Mucosa of rectum (tissue), 2 donors: ENCODE data around the gene CFP.

Source experiments
- H3K27ac ChIP-seq, 2 donors: one replicate each; pipeline ENCODE4 v1.7.0; 2013; ENCODE audit warnings: inconsistent platforms in 2 of 2, low read depth in 2 of 2, low read length in 2 of 2
- H3K27me3 ChIP-seq, 2 donors: one replicate each; pipeline ENCODE4 v1.7.0; 2013; ENCODE audit warnings: low read length in 2 of 2; ENCODE audit not compliant: control insufficient read depth in 2 of 2, insufficient read depth in 2 of 2
- H3K36me3 ChIP-seq, 2 donors: one replicate each; pipeline ENCODE4 v1.7.0; 2013; ENCODE audit warnings: low read length in 2 of 2; ENCODE audit not compliant: control insufficient read depth in 2 of 2, insufficient read depth in 2 of 2
- H3K4me1 ChIP-seq, 2 donors: one replicate each; pipeline ENCODE4 v1.7.0; 2013; ENCODE audit warnings: low read length in 2 of 2, mild to moderate bottlenecking in 1 of 2; ENCODE audit not compliant: control insufficient read depth in 2 of 2, insufficient read depth in 2 of 2
- H3K4me3 ChIP-seq, 2 donors: one replicate each; pipeline ENCODE4 v1.7.0; 2013; ENCODE audit warnings: low read length in 2 of 2
- H3K9ac ChIP-seq, 2 donors: one replicate each; pipeline ENCODE4 v1.7.0; 2013; ENCODE audit warnings: low read length in 2 of 2, low read depth in 1 of 2, mild to moderate bottlenecking in 1 of 2
- H3K9me3 ChIP-seq, 2 donors: one replicate each; pipeline ENCODE4 v1.7.0; 2013; ENCODE audit warnings: low read length in 2 of 2; ENCODE audit not compliant: control insufficient read depth in 2 of 2
- donor health status: healthy.
- donor health status: Normal muscosa, but diverticular disease.

CFP gene

GRCh38 chrX:47621851-47622250 is 7.9 kb downstream of the CFP start:
- Histone ChIP-seq H3K9ac (no peak overlapping the region), H3K9me3 (no peaks in the 10 kb centered on the region), H3K27ac (no peak overlapping the region), H3K27me3 (peaks cover 5 to 7% of the 10 kb centered on the region in 2 donors), H3K4me3 (no peak overlapping the region), H3K36me3 (no peaks in the 10 kb centered on the region), H3K4me1 (no peaks in the 10 kb centered on the region)

GRCh38 chrX:47620303-47620685 is 9.4 kb downstream of the CFP start:
- H3K4me1 ChIP-seq = no peaks in the 10 kb centered on the region
- no peak overlapping the region for H3K27ac ChIP-seq

GRCh38 chrX:47619486-47620302 is 10.0 kb downstream of the CFP start, which contains the start of gene SYN1:
SYN1 (minus strand) TSS chrX:47619857; CDS start chrX:47619728, 129 bp downstream.
- no peak within 1 kb of the TSS for H3K4me3 ChIP-seq
- no peaks in the 10 kb centered on the region for H3K36me3 ChIP-seq
- no peak within 1 kb of the TSS for H3K9ac ChIP-seq
- no peak within 1 kb of the TSS for H3K27ac ChIP-seq
- no peaks in the 10 kb centered on the region for H3K9me3 ChIP-seq
- H3K27me3 ChIP-seq = peaks cover 7 to 10% of the 10 kb centered on the region in 2 donors
- no peaks in the 10 kb centered on the region for H3K4me1 ChIP-seq

More at GRCh38 chrX:47620303-47620685, 9.4 kb downstream of the CFP start:
- Histone ChIP-seq H3K4me3 (no peak overlapping the region), H3K27me3 (peaks cover 7 to 10% of the 10 kb centered on the region in 2 donors), H3K9ac (no peak overlapping the region), H3K36me3 (no peaks in the 10 kb centered on the region), H3K9me3 (no peaks in the 10 kb centered on the region)

- Histone ChIP-seq H3K4me1 (no peaks in the 10 kb centered on the region), H3K36me3 (no peaks in the 10 kb centered on the region), H3K9me3 (no peaks in the 10 kb centered on the region), H3K27me3 (peaks cover 7 to 15% of the 10 kb centered on the region in 2 donors), H3K4me3 (no peak overlapping the region), H3K9ac (no peak overlapping the region), H3K27ac (no peak overlapping the region)
Measured at GRCh38 chrX:47618923-47619485, 10.7 kb downstream of the CFP start.

- no peak overlapping the region for H3K27ac ChIP-seq
Measured at GRCh38 chrX:47614618-47615017, 15.1 kb downstream of the CFP start.

GRCh38 chrX:47613082-47613481 is 16.6 kb downstream of the CFP start:
- Histone ChIP-seq H3K4me1 (no peaks in the 10 kb centered on the region), H3K27me3 (peaks cover 7 to 14% of the 10 kb centered on the region in 2 donors), H3K4me3 (no peak overlapping the region), H3K27ac (no peak overlapping the region), H3K9me3 (no peaks in the 10 kb centered on the region), H3K9ac (no peak overlapping the region), H3K36me3 (no peaks in the 10 kb centered on the region)

More at GRCh38 chrX:47614618-47615017, 15.1 kb downstream of the CFP start:
- Histone ChIP-seq H3K9me3 (no peaks in the 10 kb centered on the region), H3K4me1 (no peaks in the 10 kb centered on the region), H3K36me3 (no peaks in the 10 kb centered on the region), H3K9ac (no peak overlapping the region), H3K4me3 (no peak overlapping the region), H3K27me3 (peaks cover 9 to 14% of the 10 kb centered on the region in 2 donors)

- Histone ChIP-seq H3K27ac (no peak overlapping the region), H3K36me3 (no peaks in the 10 kb centered on the region), H3K4me1 (no peaks in the 10 kb centered on the region), H3K9ac (no peak overlapping the region), H3K27me3 (peaks cover 4 to 14% of the 10 kb centered on the region in 2 donors), H3K4me3 (no peak overlapping the region), H3K9me3 (no peaks in the 10 kb centered on the region)
Measured at GRCh38 chrX:47612418-47612817, 17.3 kb downstream of the CFP start.

GRCh38 chrX:47611926-47612325 is 17.8 kb downstream of the CFP start:
- H3K4me1 ChIP-seq = no peaks in the 10 kb centered on the region
- H3K27me3 ChIP-seq = peaks cover 4 to 13% of the 10 kb centered on the region in 2 donors
- H3K27ac ChIP-seq = no peak overlapping the region
- no peak overlapping the region for H3K9ac ChIP-seq
- H3K9me3 ChIP-seq = no peaks in the 10 kb centered on the region
- no peaks in the 10 kb centered on the region for H3K36me3 ChIP-seq
- H3K4me3 ChIP-seq = no peak overlapping the region

- Histone ChIP-seq H3K27me3 (peaks cover 4 to 10% of the 10 kb centered on the region in 2 donors), H3K9me3 (no peaks in the 10 kb centered on the region), H3K9ac (no peak overlapping the region), H3K4me3 (no peak overlapping the region), H3K4me1 (no peaks in the 10 kb centered on the region), H3K27ac (no peak overlapping the region), H3K36me3 (no peaks in the 10 kb centered on the region)
Measured at GRCh38 chrX:47611489-47611888, 18.2 kb downstream of the CFP start.

- no peak overlapping the region for H3K4me3 ChIP-seq
- no peaks in the 10 kb centered on the region for H3K9me3 ChIP-seq
- peaks cover 2 to 10% of the 10 kb centered on the region in 2 donors for H3K27me3 ChIP-seq
- no peak overlapping the region for H3K9ac ChIP-seq
- no peak overlapping the region for H3K27ac ChIP-seq
- H3K4me1 ChIP-seq = no peaks in the 10 kb centered on the region
- no peaks in the 10 kb centered on the region for H3K36me3 ChIP-seq
Measured at GRCh38 chrX:47610511-47610910, 19.2 kb downstream of the CFP start.
